GM18873 (cell line): Measurements from ENCODE around the gene CDK8.

Experiments
- ATAC-seq: cut with Tn5 transposase; IDR thresholded peaks from one replicate; pipeline ENCODE4 v1.9.1; 2021; ENCODE audit warnings: mild to moderate bottlenecking, moderate library complexity, moderate number of reproducible peaks; ENCODE audit not compliant: unreplicated experiment, low FRiP score

Gene CDK8

GRCh38 chr13:26378116-26378515 lies 124.2 kb downstream of the CDK8 start:
- no peak for ATAC-seq

GRCh38 chr13:26379831-26380230 lies 125.9 kb downstream of the CDK8 start:
- ATAC-seq: no peak

GRCh38 chr13:26380930-26381329 lies 127.0 kb downstream of the CDK8 start:
- no peak for ATAC-seq

GRCh38 chr13:26382366-26382765 lies 128.4 kb downstream of the CDK8 start:
- ATAC-seq: no peak

GRCh38 chr13:26382835-26383234 lies 128.9 kb downstream of the CDK8 start:
- no peak for ATAC-seq

- no peak for ATAC-seq
These were observed 130.7 kb downstream of the CDK8 start for GRCh38 chr13:26384587-26384986.

- no peak for ATAC-seq
These were observed 132.1 kb downstream of the CDK8 start for GRCh38 chr13:26386026-26386425.

GRCh38 chr13:26390203-26390602 lies 136.3 kb downstream of the CDK8 start:
- ATAC-seq: no peak

GRCh38 chr13:26400545-26400944 lies 146.6 kb downstream of the CDK8 start:
- ATAC-seq: no peak

- ATAC-seq: no peak
These were observed 147.1 kb downstream of the CDK8 start for GRCh38 chr13:26401069-26401468.

GRCh38 chr13:26401578-26402021 lies 147.7 kb downstream of the CDK8 start:
- no peak for ATAC-seq

- ATAC-seq: no peak
These were observed 152.9 kb downstream of the CDK8 start for GRCh38 chr13:26406791-26407190.

- ATAC-seq: no peak
These were observed 157.3 kb downstream of the CDK8 start for GRCh38 chr13:26411206-26411605.

GRCh38 chr13:26412263-26412662 lies 158.3 kb downstream of the CDK8 start:
- ATAC-seq: no peak

GRCh38 chr13:26412936-26413716 lies 159.2 kb downstream of the CDK8 start:
- no peak for ATAC-seq

- ATAC-seq: no peak
These were observed 166.5 kb downstream of the CDK8 start for GRCh38 chr13:26420282-26420960.

GRCh38 chr13:26422036-26422435 lies 168.1 kb downstream of the CDK8 start:
- ATAC-seq: no peak

GRCh38 chr13:26423629-26424028 lies 169.7 kb downstream of the CDK8 start:
- no peak for ATAC-seq

GRCh38 chr13:26424181-26424580 lies 170.3 kb downstream of the CDK8 start:
- no peak for ATAC-seq

GRCh38 chr13:26425443-26426358 lies 171.8 kb downstream of the CDK8 start:
- ATAC-seq: no peak

GRCh38 chr13:26433776-26434175 lies 179.8 kb downstream of the CDK8 start:
- ATAC-seq: no peak
